Heart left ventricle (tissue), 13 donors: ENCODE measurements around the gene MAST4.

Source experiments
- POLR2A ChIP-seq, 2 donors: fragments of 450-650 bp; IDR thresholded peaks; one replicate each; pipeline ENCODE4 v1.6.1; 2017; ENCODE audit warnings: antibody characterized with exemption in 2 of 2, mild to moderate bottlenecking in 2 of 2, moderate library complexity in 2 of 2
- TF ChIP-seq, protein P1 (sequence below), 12 donors: fragments of 200-600 bp; sonication (generic) in 4 of 12; IDR thresholded peaks; one replicate each; pipeline versions ENCODE4 v1.5.0 to v1.8.0; 2018 to 2022; ENCODE audit warnings: antibody characterized with exemption in 12 of 12, mild to moderate bottlenecking in 5 of 12
- donor health status: ischemic (EF 13 %, LVEDD 7.1; RV severe dilation, severe dysfunction).
- donor health status: DM: no; HTN: yes; CAD: no.
- donor health status: DM: no; HTN: no; CAD: no.
- donor health status: ischemic (EF 25% LVEDD 6.9; RV normal size, moderate dysfunction).
- donor health status: ischemic (EF 25% LVEDD 5.7; RV mildly dilated, moderate dysfunction).
- donor health status: ischemic (EF 35%, LVEDD 5.7; RV mildly dilated, moderate dysfunction).
- donor health status: nonischemic (EF 11% LVEDD 7.7; RV severe dilation, severe dysfunction).
- donor health status: DM: yes; HTN: yes; CAD: no.
- donor health status: PGD.
- donor health status: ischemic (EF 29% LVEDD 5.4; RV normal size, mild dysfunction).
- donor health status: nonischemic (EF 23%, LVEDD 6.1; RV moderate dilation, normal function).

DNA sequence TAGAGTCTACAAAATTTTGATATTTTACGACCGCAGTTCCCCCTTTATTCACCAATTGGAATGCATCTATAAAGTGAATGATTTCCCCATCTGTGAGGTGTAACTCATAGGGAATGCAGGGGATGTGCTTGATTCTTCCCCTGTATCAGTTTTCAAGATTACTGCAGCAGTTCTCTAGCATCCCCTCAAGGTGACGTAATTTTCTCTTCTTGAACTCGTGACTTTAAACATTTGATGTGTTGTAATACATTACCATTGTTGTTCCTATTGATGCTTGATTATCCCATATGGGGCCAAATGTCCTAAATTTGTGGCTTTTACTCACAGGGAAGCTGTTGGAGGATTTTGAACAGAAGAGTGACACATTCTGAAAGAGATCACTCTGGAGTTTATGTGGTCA is 360.2 kb downstream of the MAST4 start:
- TF ChIP-seq, protein P1, sequence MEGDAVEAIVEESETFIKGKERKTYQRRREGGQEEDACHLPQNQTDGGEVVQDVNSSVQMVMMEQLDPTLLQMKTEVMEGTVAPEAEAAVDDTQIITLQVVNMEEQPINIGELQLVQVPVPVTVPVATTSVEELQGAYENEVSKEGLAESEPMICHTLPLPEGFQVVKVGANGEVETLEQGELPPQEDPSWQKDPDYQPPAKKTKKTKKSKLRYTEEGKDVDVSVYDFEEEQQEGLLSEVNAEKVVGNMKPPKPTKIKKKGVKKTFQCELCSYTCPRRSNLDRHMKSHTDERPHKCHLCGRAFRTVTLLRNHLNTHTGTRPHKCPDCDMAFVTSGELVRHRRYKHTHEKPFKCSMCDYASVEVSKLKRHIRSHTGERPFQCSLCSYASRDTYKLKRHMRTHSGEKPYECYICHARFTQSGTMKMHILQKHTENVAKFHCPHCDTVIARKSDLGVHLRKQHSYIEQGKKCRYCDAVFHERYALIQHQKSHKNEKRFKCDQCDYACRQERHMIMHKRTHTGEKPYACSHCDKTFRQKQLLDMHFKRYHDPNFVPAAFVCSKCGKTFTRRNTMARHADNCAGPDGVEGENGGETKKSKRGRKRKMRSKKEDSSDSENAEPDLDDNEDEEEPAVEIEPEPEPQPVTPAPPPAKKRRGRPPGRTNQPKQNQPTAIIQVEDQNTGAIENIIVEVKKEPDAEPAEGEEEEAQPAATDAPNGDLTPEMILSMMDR (IDR thresholded peaks at IDR 0.05) = no peak
- no peak for TF ChIP-seq POLR2A (IDR thresholded peaks at IDR 0.05)
